Measurements from ENCODE around the gene LSM10. TPM values are rescaled to one million over a fixed set of nuclear protein-coding genes. Genes with fewer than 3 reads are reported as not detected.

The LSM10 gene
- total and polyA plus RNA-seq, 9 of the 15 experiments (the other 6 are each of a cell fraction or from before 2014, with no cell fraction given), result 13.2 to 146 (median 68.9) TPM

DNA sequence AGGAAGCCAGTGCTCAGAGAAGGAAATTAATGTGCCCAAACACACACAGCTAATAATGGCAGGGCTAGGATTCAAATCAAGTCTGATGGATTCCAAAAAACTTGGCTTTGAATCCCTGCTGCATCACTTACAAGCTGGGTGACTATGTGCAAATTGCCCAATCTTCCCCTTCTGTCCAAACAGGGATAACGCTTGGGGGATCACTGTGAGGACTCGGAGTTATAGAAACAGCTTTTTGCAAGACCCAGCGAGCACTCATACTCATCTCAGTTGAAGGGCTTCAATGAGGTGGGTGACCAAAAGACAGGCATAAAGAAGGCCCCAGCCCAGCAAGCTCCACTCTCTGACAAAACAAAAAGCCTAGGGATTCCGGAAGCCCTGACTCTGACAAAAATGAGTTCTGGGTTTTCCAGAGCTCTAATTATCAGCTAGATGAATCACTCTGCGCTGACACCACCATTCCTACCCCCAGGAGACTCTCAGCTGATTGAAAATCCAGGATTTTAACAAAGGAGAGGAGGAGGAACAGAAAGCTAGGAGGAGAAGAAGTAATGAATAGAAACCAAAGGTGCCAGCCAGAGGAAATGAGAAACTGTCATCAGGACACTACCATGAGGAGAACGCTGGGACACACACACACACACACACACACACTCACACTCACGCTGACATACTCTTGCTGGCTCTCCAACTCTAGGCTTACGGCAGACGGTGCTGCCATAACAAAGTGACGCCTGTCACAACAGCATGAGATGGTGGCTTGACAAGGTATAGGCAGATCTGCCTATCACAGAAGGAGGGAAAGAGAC is 10.4 kb downstream of the LSM10 start:
- BruUV-seq (replicated peaks), result no TSS peak
- peak overlapping the region; percentile 91 for H3K4me3 ChIP-seq
- FAIRE-seq (peak; percentile 15), DNase-seq (ENCODE audit: extremely low read depth in 1 of 4, low spot score in 3 of 4) (peak in 1 of 4 experiments; percentile 51), ATAC-seq (no peak)
- peaks cover 28 to 29% of the 10 kb centered on the region in 2 experiments for H3K4me1 ChIP-seq (replicated peaks in 1 of 2; ENCODE audit: control insufficient read depth in 2 of 2, insufficient read depth in 2 of 2, low read length in 2 of 2)
- H2AFZ ChIP-seq (ENCODE audit: low read depth, low read length), result peak overlapping the region; percentile 42
- WGBS (ENCODE audit: insufficient coverage, low coverage, missing lambda C conversion rate), result 38% methylated on average over 10 of the region's 10 CpGs
- peaks cover 5% of the 10 kb centered on the region for H3K9me1 ChIP-seq (ENCODE audit: control insufficient read depth, insufficient read depth, low read length)
- H3K4me2 ChIP-seq (ENCODE audit: insufficient read depth, low read length), result peak overlapping the region; percentile 99
- peak overlapping the region; percentile 90 to 99; a peak in 3 of 4 replicates for H3K9ac ChIP-seq (ENCODE audit: insufficient read depth in 1 of 2, low read depth in 2 of 2, low read length in 2 of 2)
- ChIA-PET CTCF (ENCODE audit: low intra/inter-chr PET ratio) (interaction anchor here (0.5 kb wide), 1 partner anchor 19 kb away, joined by 4 read pairs; no protein-coding TSS in a partner anchor), POLR2A (interaction anchor here (0.6 to 9.7 kb wide), 44 partner anchors 10 to 1085 kb away, joined by 3 to 315 read pairs (median 4); partner anchors contain the start of genes EVA1B, LSM10, MAP7D1 and MRPS15)
- peaks cover 51% of the 10 kb centered on the region for H3K36me3 ChIP-seq (ENCODE audit: control insufficient read depth, insufficient read depth, low read length)
- intact Hi-C loops (cut with micrococcal nuclease), result loop anchor here (5.0 kb wide), 1 partner anchor 65 kb away; the partner anchor contains the start of gene EVA1B
- no peaks in the 10 kb centered on the region for H3K27me3 ChIP-seq (ENCODE audit: control insufficient read depth in 2 of 2, insufficient read depth in 2 of 2, low read length in 2 of 2)
- peaks cover 41% of the 10 kb centered on the region for H3K79me2 ChIP-seq (ENCODE audit: control insufficient read depth, insufficient read depth, low read length)
- H3K27ac ChIP-seq (ENCODE audit: extremely low read depth, low read depth, low read length), result peak overlapping the region; percentile 99
- in situ Hi-C loops (cut with MboI), result no loop called here
- H4K20me1 ChIP-seq (replicated peaks; ENCODE audit: control insufficient read depth, insufficient read depth, low read length), result peaks cover 16% of the 10 kb centered on the region; the same call in 1 of the 2 replicates
- no peaks in the 10 kb centered on the region for H3K9me3 ChIP-seq (replicated peaks; ENCODE audit: control insufficient read depth, insufficient read depth, low read depth, low read length)
- TF ChIP-seq, protein P1, sequence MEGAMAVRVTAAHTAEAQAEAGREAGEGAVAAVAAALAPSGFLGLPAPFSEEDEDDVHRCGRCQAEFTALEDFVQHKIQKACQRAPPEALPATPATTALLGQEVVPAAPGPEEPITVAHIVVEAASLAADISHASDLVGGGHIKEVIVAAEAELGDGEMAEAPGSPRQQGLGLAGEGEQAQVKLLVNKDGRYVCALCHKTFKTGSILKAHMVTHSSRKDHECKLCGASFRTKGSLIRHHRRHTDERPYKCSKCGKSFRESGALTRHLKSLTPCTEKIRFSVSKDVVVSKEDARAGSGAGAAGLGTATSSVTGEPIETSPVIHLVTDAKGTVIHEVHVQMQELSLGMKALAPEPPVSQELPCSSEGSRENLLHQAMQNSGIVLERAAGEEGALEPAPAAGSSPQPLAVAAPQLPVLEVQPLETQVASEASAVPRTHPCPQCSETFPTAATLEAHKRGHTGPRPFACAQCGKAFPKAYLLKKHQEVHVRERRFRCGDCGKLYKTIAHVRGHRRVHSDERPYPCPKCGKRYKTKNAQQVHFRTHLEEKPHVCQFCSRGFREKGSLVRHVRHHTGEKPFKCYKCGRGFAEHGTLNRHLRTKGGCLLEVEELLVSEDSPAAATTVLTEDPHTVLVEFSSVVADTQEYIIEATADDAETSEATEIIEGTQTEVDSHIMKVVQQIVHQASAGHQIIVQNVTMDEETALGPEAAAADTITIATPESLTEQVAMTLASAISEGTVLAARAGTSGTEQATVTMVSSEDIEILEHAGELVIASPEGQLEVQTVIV (CRISPR knock-in tag; IDR thresholded peaks at IDR 0.05; ENCODE audit: borderline replicate concordance), result no peak
- TF ChIP-seq RUNX1 (IDR thresholded peaks at IDR 0.05; ENCODE audit: low read depth), result no peak
- TF ChIP-seq MEIS2 (IDR thresholded peaks at IDR 0.05; ENCODE audit: partially characterized antibody), result peak; percentile 52
- no peak for TF ChIP-seq PHF8 (IDR thresholded peaks at IDR 0.05; ENCODE audit: borderline replicate concordance, low read length)
- TF ChIP-seq ZNF707 (CRISPR knock-in tag; conservative IDR thresholded peaks at IDR 0.05), result 0 out of 2 replicates have a peak, but pooled peaks have one; percentile 19
- no peak for TF ChIP-seq RBBP5 (IDR thresholded peaks at IDR 0.05; ENCODE audit: borderline replicate concordance, insufficient read depth, low read length, poor library complexity, severe bottlenecking)
- TF ChIP-seq ZNF316 (IDR thresholded peaks at IDR 0.05), result no peak
- TF ChIP-seq ZNF436 (CRISPR knock-in tag; IDR thresholded peaks at IDR 0.05), result no peak
- TF ChIP-seq TBL1XR1 (IDR thresholded peaks at IDR 0.05; ENCODE audit: low read length in 2 of 2), result 0 out of 4 replicates have a peak, but pooled peaks of 1 of the 2 experiments have one; percentile 68
- no peak for TF ChIP-seq CBFA2T2 (conservative IDR thresholded peaks at IDR 0.05)
- TF ChIP-seq BDP1 (IDR thresholded peaks at IDR 0.05; ENCODE audit: insufficient read depth, insufficient read length), result no peak
- no peak for TF ChIP-seq POLR2G (IDR thresholded peaks at IDR 0.05; ENCODE audit: low read depth, low read length)
- TF ChIP-seq, protein P2, sequence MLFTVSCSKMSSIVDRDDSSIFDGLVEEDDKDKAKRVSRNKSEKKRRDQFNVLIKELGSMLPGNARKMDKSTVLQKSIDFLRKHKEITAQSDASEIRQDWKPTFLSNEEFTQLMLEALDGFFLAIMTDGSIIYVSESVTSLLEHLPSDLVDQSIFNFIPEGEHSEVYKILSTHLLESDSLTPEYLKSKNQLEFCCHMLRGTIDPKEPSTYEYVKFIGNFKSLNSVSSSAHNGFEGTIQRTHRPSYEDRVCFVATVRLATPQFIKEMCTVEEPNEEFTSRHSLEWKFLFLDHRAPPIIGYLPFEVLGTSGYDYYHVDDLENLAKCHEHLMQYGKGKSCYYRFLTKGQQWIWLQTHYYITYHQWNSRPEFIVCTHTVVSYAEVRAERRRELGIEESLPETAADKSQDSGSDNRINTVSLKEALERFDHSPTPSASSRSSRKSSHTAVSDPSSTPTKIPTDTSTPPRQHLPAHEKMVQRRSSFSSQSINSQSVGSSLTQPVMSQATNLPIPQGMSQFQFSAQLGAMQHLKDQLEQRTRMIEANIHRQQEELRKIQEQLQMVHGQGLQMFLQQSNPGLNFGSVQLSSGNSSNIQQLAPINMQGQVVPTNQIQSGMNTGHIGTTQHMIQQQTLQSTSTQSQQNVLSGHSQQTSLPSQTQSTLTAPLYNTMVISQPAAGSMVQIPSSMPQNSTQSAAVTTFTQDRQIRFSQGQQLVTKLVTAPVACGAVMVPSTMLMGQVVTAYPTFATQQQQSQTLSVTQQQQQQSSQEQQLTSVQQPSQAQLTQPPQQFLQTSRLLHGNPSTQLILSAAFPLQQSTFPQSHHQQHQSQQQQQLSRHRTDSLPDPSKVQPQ (CRISPR knock-in tag; IDR thresholded peaks at IDR 0.05; ENCODE audit: borderline replicate concordance), result no peak
- TF ChIP-seq SMAD4 (CRISPR knock-in tag; conservative IDR thresholded peaks at IDR 0.05), result peak; percentile 61
- no peak for TF ChIP-seq C11orf30 (IDR thresholded peaks at IDR 0.05; ENCODE audit: low read depth)
- TF ChIP-seq ATF1 (CRISPR knock-in tag; IDR thresholded peaks at IDR 0.05), result no peak
- peak; percentile 8 for TF ChIP-seq ATF1 (tag; IDR thresholded peaks at IDR 0.05)
- TF ChIP-seq MECOM (CRISPR knock-in tag; IDR thresholded peaks at IDR 0.05), result 0 out of 2 replicates have a peak, but pooled peaks have one; percentile 22

All from K562 (cell line).